HL-60 (cell line): ENCODE data around the gene STX8.
A peak's percentile ranks its signal among the peaks of the same experiment; 100 is the strongest.

Experiments
- DNase-seq, 2 experiments: peaks; one replicate each; pipeline ENCODE4 v3.0.0-alpha.2; 2010 to 2020; ENCODE audit warnings: low read depth in 1 of 2, low spot score in 1 of 2
- H3K27ac ChIP-seq: fragments of 250-450 bp; sonication (Bioruptor Pico); replicated peaks from 2 replicates; pipeline ENCODE4 v1.5.1; 2020; ENCODE audit warnings: mild to moderate bottlenecking, moderate library complexity
- H3K27me3 ChIP-seq: fragments of 250-450 bp; sonication (Bioruptor Pico); 2 replicates; pipeline ENCODE4 v1.5.1; 2021; ENCODE audit warnings: mild to moderate bottlenecking, moderate library complexity; ENCODE audit not compliant: insufficient read depth, poor library complexity, severe bottlenecking
- H3K4me3 ChIP-seq: replicated peaks from 2 replicates; pipeline ENCODE4 v1.5.1; 2011; ENCODE audit warnings: mild to moderate bottlenecking, control low read depth, low read length; ENCODE audit not compliant: insufficient read depth
- CTCF ChIP-seq: IDR thresholded peaks from one replicate; pipeline ENCODE4 v1.5.1; 2011; ENCODE audit warnings: low read length, control low read depth, inconsistent platforms; ENCODE audit not compliant: insufficient read depth
- GABPA ChIP-seq: IDR thresholded peaks from 2 replicates; pipeline ENCODE4 v1.6.1; 2012; ENCODE audit warnings: low read depth
- POLR2AphosphoS5 ChIP-seq: IDR thresholded peaks from 2 replicates; pipeline ENCODE4 v1.6.1; 2012; ENCODE audit warnings: low read depth
- SPI1 ChIP-seq: IDR thresholded peaks from 2 replicates; pipeline ENCODE4 v1.6.1; 2012; ENCODE audit warnings: low read depth, mild to moderate bottlenecking, borderline replicate concordance
- TF ChIP-seq, protein P1 (sequence below): IDR thresholded peaks from 2 replicates; pipeline ENCODE4 v1.6.1; 2012; ENCODE audit warnings: low read depth; ENCODE audit not compliant: insufficient replicate concordance

STX8 gene

DNA sequence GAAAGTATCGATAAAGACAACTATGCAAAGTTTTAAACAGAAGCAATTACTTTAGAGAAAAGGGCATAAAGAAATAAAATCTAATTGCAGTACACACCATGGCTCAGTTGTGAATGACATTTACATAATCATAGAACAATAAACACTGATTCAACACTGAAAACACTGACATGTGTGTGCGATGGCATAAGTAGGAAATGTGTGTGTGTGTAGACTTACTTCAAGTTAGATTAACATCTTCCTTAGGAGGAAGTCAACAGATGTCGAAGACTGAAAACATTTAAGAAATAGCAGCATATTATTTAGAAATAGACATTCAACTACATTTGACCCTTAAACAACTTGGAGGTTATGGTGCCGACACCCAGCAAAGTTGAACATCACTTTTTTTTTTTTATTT is 172.4 kb downstream of the STX8 start:
- H3K27me3 ChIP-seq, result no peaks in the 10 kb centered on the region
- DNase-seq, result no peak
- TF ChIP-seq, protein P1, sequence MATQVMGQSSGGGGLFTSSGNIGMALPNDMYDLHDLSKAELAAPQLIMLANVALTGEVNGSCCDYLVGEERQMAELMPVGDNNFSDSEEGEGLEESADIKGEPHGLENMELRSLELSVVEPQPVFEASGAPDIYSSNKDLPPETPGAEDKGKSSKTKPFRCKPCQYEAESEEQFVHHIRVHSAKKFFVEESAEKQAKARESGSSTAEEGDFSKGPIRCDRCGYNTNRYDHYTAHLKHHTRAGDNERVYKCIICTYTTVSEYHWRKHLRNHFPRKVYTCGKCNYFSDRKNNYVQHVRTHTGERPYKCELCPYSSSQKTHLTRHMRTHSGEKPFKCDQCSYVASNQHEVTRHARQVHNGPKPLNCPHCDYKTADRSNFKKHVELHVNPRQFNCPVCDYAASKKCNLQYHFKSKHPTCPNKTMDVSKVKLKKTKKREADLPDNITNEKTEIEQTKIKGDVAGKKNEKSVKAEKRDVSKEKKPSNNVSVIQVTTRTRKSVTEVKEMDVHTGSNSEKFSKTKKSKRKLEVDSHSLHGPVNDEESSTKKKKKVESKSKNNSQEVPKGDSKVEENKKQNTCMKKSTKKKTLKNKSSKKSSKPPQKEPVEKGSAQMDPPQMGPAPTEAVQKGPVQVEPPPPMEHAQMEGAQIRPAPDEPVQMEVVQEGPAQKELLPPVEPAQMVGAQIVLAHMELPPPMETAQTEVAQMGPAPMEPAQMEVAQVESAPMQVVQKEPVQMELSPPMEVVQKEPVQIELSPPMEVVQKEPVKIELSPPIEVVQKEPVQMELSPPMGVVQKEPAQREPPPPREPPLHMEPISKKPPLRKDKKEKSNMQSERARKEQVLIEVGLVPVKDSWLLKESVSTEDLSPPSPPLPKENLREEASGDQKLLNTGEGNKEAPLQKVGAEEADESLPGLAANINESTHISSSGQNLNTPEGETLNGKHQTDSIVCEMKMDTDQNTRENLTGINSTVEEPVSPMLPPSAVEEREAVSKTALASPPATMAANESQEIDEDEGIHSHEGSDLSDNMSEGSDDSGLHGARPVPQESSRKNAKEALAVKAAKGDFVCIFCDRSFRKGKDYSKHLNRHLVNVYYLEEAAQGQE, result no peak
- no peak for TF ChIP-seq CTCF
- no peak for TF ChIP-seq POLR2AphosphoS5
- no peak for TF ChIP-seq GABPA
- TF ChIP-seq SPI1, result no peak

GRCh38 chr17:9402590-9403199 is 172.9 kb downstream of the STX8 start:
- Histone ChIP-seq H3K4me3 (no peak overlapping the region), H3K27ac (no peak overlapping the region), H3K27me3 (no peaks in the 10 kb centered on the region)
- no peak for TF ChIP-seq POLR2AphosphoS5
- no peak for TF ChIP-seq SPI1
- TF ChIP-seq, protein P1, result no peak
- no peak for TF ChIP-seq GABPA
- TF ChIP-seq CTCF, result peak; percentile 15
- DNase-seq, result peak in 1 of 2 experiments; percentile 9

More for the DNA sequence above, 172.4 kb downstream of the STX8 start:
- Histone ChIP-seq H3K4me3 (no peak overlapping the region), H3K27ac (no peak overlapping the region)

- DNase-seq, result no peak
- H3K4me3 ChIP-seq, result no peak overlapping the region
- no peaks in the 10 kb centered on the region for H3K27me3 ChIP-seq
- no peak overlapping the region for H3K27ac ChIP-seq
- no peak for TF ChIP-seq GABPA
Observed at GRCh38 chr17:9401434-9401833, 174.2 kb downstream of the STX8 start.

DNA sequence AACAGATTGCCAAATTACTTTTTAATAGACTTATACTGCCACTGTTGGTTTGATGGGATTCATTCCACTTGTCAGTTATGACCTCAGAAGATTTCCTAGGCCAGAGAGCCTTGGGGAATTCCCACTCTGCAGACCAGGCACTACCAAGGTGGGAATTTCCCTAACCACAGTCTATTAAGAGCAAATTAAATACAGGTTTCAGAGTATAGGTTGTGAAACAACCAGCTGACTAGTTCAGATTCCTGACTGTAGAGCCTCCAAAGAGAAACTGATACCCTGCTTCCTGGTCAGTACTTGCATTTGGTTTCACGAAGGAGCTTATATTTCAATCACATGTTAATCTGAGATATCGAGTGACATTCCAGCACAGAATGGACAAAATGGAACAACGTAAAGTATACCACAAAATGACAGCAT is 186.5 kb downstream of the STX8 start:
- Histone ChIP-seq H3K4me3 (no peak overlapping the region), H3K27me3 (no peaks in the 10 kb centered on the region), H3K27ac (no peak overlapping the region)
- DNase-seq, result no peak
- TF ChIP-seq GABPA (no peak), CTCF (no peak), POLR2AphosphoS5 (no peak), SPI1 (no peak)
- TF ChIP-seq, protein P1, result no peak
